Measurements from ENCODE around the gene CLHC1. TPM values are rescaled to one million over a fixed set of nuclear protein-coding genes. Genes with fewer than 3 reads are reported as not detected.

Gene CLHC1
- total RNA-seq, 1 experiment from 2014 or later: 11.1 TPM

DNA sequence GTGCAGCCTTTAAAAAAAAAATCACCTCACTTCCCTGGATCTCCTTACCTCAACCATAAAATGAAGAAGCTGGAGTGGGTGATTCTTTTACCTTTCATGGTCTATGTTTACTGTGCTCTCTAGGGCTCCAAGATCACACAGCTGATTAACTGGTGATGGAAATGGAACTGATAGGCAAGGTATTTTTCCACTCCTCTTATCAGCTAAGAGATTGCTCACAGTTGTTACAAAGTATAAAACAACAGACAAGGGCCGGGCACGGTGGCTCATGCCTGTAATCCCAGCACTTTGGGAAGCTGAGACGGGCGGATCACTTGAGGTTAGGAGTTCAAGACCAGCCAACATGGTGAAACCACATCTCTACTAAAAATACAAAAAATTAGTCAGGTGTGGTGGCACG, 14.9 kb upstream of the CLHC1 start:
- Histone ChIP-seq H4K20me1 (ENCODE audit: insufficient read depth) (no peaks in the 10 kb centered on the region), H3K27ac (ENCODE audit: low read depth, low read length) (no peak overlapping the region), H3K9me3 (ENCODE audit: control insufficient read depth in 1 of 2, insufficient read depth in 1 of 2, low read depth in 1 of 2, low read length in 2 of 2) (no peaks in the 10 kb centered on the region), H3K27me3 (ENCODE audit: insufficient read depth, low read length) (no peaks in the 10 kb centered on the region), H3K4me2 (ENCODE audit: low read length) (no peak overlapping the region), H2AFZ (ENCODE audit: low read depth, low read length, poor library complexity, severe bottlenecking) (no peak overlapping the region), H3K4me3 (replicated peaks in 1 of 2; ENCODE audit: low read depth in 1 of 2, low read length in 2 of 2) (no peak overlapping the region), H3K9ac (ENCODE audit: low read length) (no peak overlapping the region), H3K9me2 (ENCODE audit: insufficient read depth) (no peaks in the 10 kb centered on the region), H3K79me2 (ENCODE audit: insufficient read depth, low read length) (no peaks in the 10 kb centered on the region), H3K4me1 (ENCODE audit: control insufficient read depth in 1 of 2, insufficient read depth in 2 of 2, low read length in 2 of 2) (no peaks in the 10 kb centered on the region), H3K36me3 (ENCODE audit: control insufficient read depth in 1 of 2, insufficient read depth in 2 of 2, low read length in 2 of 2) (peaks cover 24 to 28% of the 10 kb centered on the region in 2 experiments)
- ChIA-PET CTCF (no interaction called here), POLR2A (no interaction called here), RAD21 (ENCODE audit: low non-redundant PET in 1 of 2, low total read pairs in 2 of 2, uncharacterized antibody in 2 of 2, unreplicated experiment in 2 of 2) (no interaction called here)
- intact Hi-C loops (cut with micrococcal nuclease): no loop called here
- no peak for TF ChIP-seq EGR1 (IDR thresholded peaks at IDR 0.05; ENCODE audit: low read depth)
- no peak for TF ChIP-seq JUND (IDR thresholded peaks at IDR 0.05)
- no peak for TF ChIP-seq SP1 (IDR thresholded peaks at IDR 0.05; ENCODE audit: low read depth)
- TF ChIP-seq TCF7L2 (IDR thresholded peaks at IDR 0.05; ENCODE audit: borderline replicate concordance, extremely low read depth, insufficient read depth, insufficient read length): no peak
- no peak for TF ChIP-seq POLR2AphosphoS5 (IDR thresholded peaks at IDR 0.05; ENCODE audit: low read depth, low read length)
- no peak for TF ChIP-seq POLR2A (IDR thresholded peaks at IDR 0.05; ENCODE audit: borderline replicate concordance, extremely low read depth, insufficient read depth, insufficient read length)
- DNase-seq (ENCODE audit: low read depth, low spot score): no peak
- no TSS peak for BruUV-seq (replicated peaks)
- ATAC-seq: no peak

DNA sequence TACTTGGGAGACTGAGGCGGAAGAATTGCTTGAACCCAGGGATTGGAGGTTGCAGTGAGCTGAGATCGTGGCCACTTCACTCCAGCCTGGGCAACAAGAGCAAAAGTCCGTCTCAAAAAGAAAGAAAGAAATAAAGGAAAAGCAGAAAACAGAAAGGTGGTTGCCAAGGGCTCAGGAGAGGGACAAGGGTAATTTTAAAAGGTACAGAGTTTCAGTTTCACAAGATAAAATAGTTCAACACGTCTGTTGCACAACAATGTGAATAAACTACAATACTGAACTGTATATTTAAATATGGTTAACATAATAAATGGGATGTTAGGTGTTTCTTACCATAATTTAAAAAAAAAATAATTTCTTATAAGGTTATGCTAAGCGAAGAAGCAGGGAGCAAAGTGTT, 13.3 kb upstream of the CLHC1 start:
- H2AFZ ChIP-seq (ENCODE audit: low read depth, low read length, poor library complexity, severe bottlenecking): no peak overlapping the region
- H3K27ac ChIP-seq (ENCODE audit: low read depth, low read length): no peak overlapping the region
- H3K4me3 ChIP-seq (replicated peaks in 1 of 2; ENCODE audit: low read depth in 1 of 2, low read length in 2 of 2): no peak overlapping the region
- H3K9me2 ChIP-seq (ENCODE audit: insufficient read depth): no peaks in the 10 kb centered on the region
- H3K4me1 ChIP-seq (ENCODE audit: control insufficient read depth in 1 of 2, insufficient read depth in 2 of 2, low read length in 2 of 2): no peaks in the 10 kb centered on the region
- H3K9me3 ChIP-seq (ENCODE audit: control insufficient read depth in 1 of 2, insufficient read depth in 1 of 2, low read depth in 1 of 2, low read length in 2 of 2): no peaks in the 10 kb centered on the region
- H3K9ac ChIP-seq (ENCODE audit: low read length): no peak overlapping the region
- ChIA-PET RAD21 (ENCODE audit: low non-redundant PET in 1 of 2, low total read pairs in 2 of 2, uncharacterized antibody in 2 of 2, unreplicated experiment in 2 of 2) (no interaction called here), CTCF (no interaction called here), POLR2A (no interaction called here)
- ATAC-seq: no peak
- DNase-seq (ENCODE audit: low read depth, low spot score): no peak
- H3K36me3 ChIP-seq (ENCODE audit: control insufficient read depth in 1 of 2, insufficient read depth in 2 of 2, low read length in 2 of 2): peaks cover 21 to 28% of the 10 kb centered on the region in 2 experiments
- no peak overlapping the region for H3K4me2 ChIP-seq (ENCODE audit: low read length)
- H3K27me3 ChIP-seq (ENCODE audit: insufficient read depth, low read length): no peaks in the 10 kb centered on the region
- intact Hi-C loops (cut with micrococcal nuclease): no loop called here
- H3K79me2 ChIP-seq (ENCODE audit: insufficient read depth, low read length): no peaks in the 10 kb centered on the region
- TF ChIP-seq YY1 (IDR thresholded peaks at IDR 0.05; ENCODE audit: extremely low read depth, insufficient replicate concordance, low read depth, low read length) (no peak), RAD21 (IDR thresholded peaks at IDR 0.05; ENCODE audit: low read depth) (no peak)
- TF ChIP-seq, protein P1, sequence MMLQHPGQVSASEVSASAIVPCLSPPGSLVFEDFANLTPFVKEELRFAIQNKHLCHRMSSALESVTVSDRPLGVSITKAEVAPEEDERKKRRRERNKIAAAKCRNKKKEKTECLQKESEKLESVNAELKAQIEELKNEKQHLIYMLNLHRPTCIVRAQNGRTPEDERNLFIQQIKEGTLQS (IDR thresholded peaks at IDR 0.05): no peak
- BruUV-seq (replicated peaks): no TSS peak
- no peaks in the 10 kb centered on the region for H4K20me1 ChIP-seq (ENCODE audit: insufficient read depth)

Measured in HCT116 (cell line).